BE2C (cell line): ENCODE data around the gene SLC26A8.

Experiments used
- DNase-seq: peaks from one replicate; pipeline ENCODE4 v3.0.0-alpha.2; 2020
- H3K27me3 ChIP-seq: fragments of 250-450 bp; sonication (Bioruptor Pico); 2 replicates; pipeline ENCODE4 v1.5.1; 2020; ENCODE audit warnings: mild to moderate bottlenecking
- H3K36me3 ChIP-seq: fragments of 250-450 bp; sonication (Bioruptor Pico); 2 replicates; pipeline ENCODE4 v1.5.1; 2020; ENCODE audit warnings: mild to moderate bottlenecking
- H3K4me1 ChIP-seq: fragments of 250-450 bp; sonication (Bioruptor Pico); 2 replicates; pipeline ENCODE4 v1.5.1; 2020
- H3K4me3 ChIP-seq: 2 replicates; pipeline ENCODE4 v1.5.1; 2011; ENCODE audit warnings: low read depth, low read length
- H3K9me3 ChIP-seq: fragments of 250-450 bp; sonication (Bioruptor Pico); 2 replicates; pipeline ENCODE4 v1.5.1; 2020
- CTCF ChIP-seq: IDR thresholded peaks from 2 replicates; pipeline ENCODE4 v1.5.1; 2012; ENCODE audit warnings: mild to moderate bottlenecking, low read depth, low read length

Gene SLC26A8

GRCh38 chr6:35931120-35931561, 93.3 kb downstream of the SLC26A8 start:
- Histone ChIP-seq H3K27me3 (no peaks in the 10 kb centered on the region), H3K4me1 (no peaks in the 10 kb centered on the region), H3K9me3 (no peaks in the 10 kb centered on the region; the same call in 1 of the 2 replicates), H3K4me3 (no peak overlapping the region), H3K36me3 (no peaks in the 10 kb centered on the region)
- no peak for TF ChIP-seq CTCF
- no peak for DNase-seq

GRCh38 chr6:35929601-35930000, 94.8 kb downstream of the SLC26A8 start:
- no peaks in the 10 kb centered on the region for H3K9me3 ChIP-seq
- no peaks in the 10 kb centered on the region for H3K36me3 ChIP-seq
- H3K4me3 ChIP-seq: no peak overlapping the region
- TF ChIP-seq CTCF: no peak
- no peaks in the 10 kb centered on the region for H3K27me3 ChIP-seq
- DNase-seq: no peak
- no peaks in the 10 kb centered on the region for H3K4me1 ChIP-seq

- H3K27me3 ChIP-seq: no peaks in the 10 kb centered on the region
- H3K9me3 ChIP-seq: no peaks in the 10 kb centered on the region
- H3K36me3 ChIP-seq: no peaks in the 10 kb centered on the region
- no peaks in the 10 kb centered on the region for H3K4me1 ChIP-seq
- no peak overlapping the region for H3K4me3 ChIP-seq
- no peak for TF ChIP-seq CTCF
- no peak for DNase-seq
Measured at GRCh38 chr6:35926509-35927215, 97.8 kb downstream of the SLC26A8 start.

- H3K4me3 ChIP-seq: no peak overlapping the region
- no peak for TF ChIP-seq CTCF
- H3K9me3 ChIP-seq: no peaks in the 10 kb centered on the region
- no peaks in the 10 kb centered on the region for H3K36me3 ChIP-seq
- no peaks in the 10 kb centered on the region for H3K4me1 ChIP-seq
- no peak for DNase-seq
- H3K27me3 ChIP-seq: no peaks in the 10 kb centered on the region
Measured at GRCh38 chr6:35925961-35926360, 98.5 kb downstream of the SLC26A8 start.

GRCh38 chr6:35924146-35924545, 100.3 kb downstream of the SLC26A8 start:
- TF ChIP-seq CTCF: no peak
- no peaks in the 10 kb centered on the region for H3K4me1 ChIP-seq
- DNase-seq: no peak
- no peaks in the 10 kb centered on the region for H3K27me3 ChIP-seq
- H3K36me3 ChIP-seq: peaks cover 8% of the 10 kb centered on the region; the same call in 1 of the 2 replicates
- no peaks in the 10 kb centered on the region for H3K9me3 ChIP-seq
- H3K4me3 ChIP-seq: no peak overlapping the region

- Histone ChIP-seq H3K9me3 (no peaks in the 10 kb centered on the region), H3K4me1 (no peaks in the 10 kb centered on the region), H3K36me3 (peaks cover 16% of the 10 kb centered on the region), H3K27me3 (no peaks in the 10 kb centered on the region), H3K4me3 (no peak overlapping the region)
- no peak for TF ChIP-seq CTCF
- DNase-seq: no peak
Measured at GRCh38 chr6:35922139-35922554, 102.3 kb downstream of the SLC26A8 start.
